ENCODE data around the gene ITCH.
"Not testable (repeated sequence)": the region's sequence is repeated elsewhere in the genome, so short reads cannot be mapped to it uniquely, and the experiment has no call there.

Gene ITCH

GRCh38 chr20:34344238-34344637 is 18.8 kb upstream of the ITCH start:
- DNase-seq, result no peak

GRCh38 chr20:34345402-34345736 is 17.7 kb upstream of the ITCH start:
- DNase-seq, result no peak

GRCh38 chr20:34345839-34346532 is 17.1 kb upstream of the ITCH start:
- DNase-seq, result not testable (repeated sequence)

- DNase-seq, result not testable (repeated sequence)
Measured at GRCh38 chr20:34346533-34346865, 16.6 kb upstream of the ITCH start.

GRCh38 chr20:34347571-34347970 is 15.5 kb upstream of the ITCH start:
- no peak for DNase-seq

GRCh38 chr20:34350095-34350494 is 13.0 kb upstream of the ITCH start:
- DNase-seq, result no peak

- not testable (repeated sequence) for DNase-seq
Measured at GRCh38 chr20:34353467-34353866, 9.6 kb upstream of the ITCH start.

- no peak for DNase-seq
Measured at GRCh38 chr20:34355427-34355826, 7.6 kb upstream of the ITCH start.

GRCh38 chr20:34359729-34360128 is 3.3 kb upstream of the ITCH start:
- not testable (repeated sequence) for DNase-seq

GRCh38 chr20:34362502-34363061 is 491 bp upstream of the ITCH start:
- DNase-seq, result no peak

GRCh38 chr20:34363465-34364222 is 571 bp downstream of the ITCH start:
- no peak for DNase-seq

- DNase-seq, result no peak
Measured at GRCh38 chr20:34364223-34364506, 1.1 kb downstream of the ITCH start.

GRCh38 chr20:34365765-34366213 is 2.7 kb downstream of the ITCH start:
- no peak for DNase-seq

- DNase-seq, result no peak
Measured at GRCh38 chr20:34367155-34367554, 4.1 kb downstream of the ITCH start.

- not testable (repeated sequence) for DNase-seq
Measured at GRCh38 chr20:34367911-34368310, 4.8 kb downstream of the ITCH start.

- no peak for DNase-seq
Measured at GRCh38 chr20:34368547-34368946, 5.5 kb downstream of the ITCH start.

GRCh38 chr20:34369265-34369664 is 6.2 kb downstream of the ITCH start:
- DNase-seq, result no peak

- DNase-seq, result no peak
Measured at GRCh38 chr20:34370062-34370461, 7.0 kb downstream of the ITCH start.

GRCh38 chr20:34373445-34373844 is 10.4 kb downstream of the ITCH start:
- DNase-seq, result no peak

- DNase-seq, result no peak
Measured at GRCh38 chr20:34374209-34374760, 11.2 kb downstream of the ITCH start.

- peak; percentile 38 for DNase-seq
Measured at GRCh38 chr20:34375977-34376430, 12.9 kb downstream of the ITCH start.

- peak; percentile 56 for DNase-seq
Measured at GRCh38 chr20:34377072-34377847, 14.2 kb downstream of the ITCH start.

GRCh38 chr20:34382174-34382573 is 19.1 kb downstream of the ITCH start:
- no peak for DNase-seq
